ENCODE measurements around the gene DONSON. TPM values are rescaled to one million over a fixed set of nuclear protein-coding genes. Genes with fewer than 3 reads are reported as not detected.
"Not testable (repeated sequence)": the region's sequence is repeated elsewhere in the genome, so short reads cannot be mapped to it uniquely, and the experiment has no call there.

Gene DONSON, protein sequence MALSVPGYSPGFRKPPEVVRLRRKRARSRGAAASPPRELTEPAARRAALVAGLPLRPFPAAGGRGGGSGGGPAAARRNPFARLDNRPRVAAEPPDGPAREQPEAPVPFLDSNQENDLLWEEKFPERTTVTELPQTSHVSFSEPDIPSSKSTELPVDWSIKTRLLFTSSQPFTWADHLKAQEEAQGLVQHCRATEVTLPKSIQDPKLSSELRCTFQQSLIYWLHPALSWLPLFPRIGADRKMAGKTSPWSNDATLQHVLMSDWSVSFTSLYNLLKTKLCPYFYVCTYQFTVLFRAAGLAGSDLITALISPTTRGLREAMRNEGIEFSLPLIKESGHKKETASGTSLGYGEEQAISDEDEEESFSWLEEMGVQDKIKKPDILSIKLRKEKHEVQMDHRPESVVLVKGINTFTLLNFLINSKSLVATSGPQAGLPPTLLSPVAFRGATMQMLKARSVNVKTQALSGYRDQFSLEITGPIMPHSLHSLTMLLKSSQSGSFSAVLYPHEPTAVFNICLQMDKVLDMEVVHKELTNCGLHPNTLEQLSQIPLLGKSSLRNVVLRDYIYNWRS
- polyA plus RNA-seq (2013, experiment 1 of 2), result 22.6 TPM
- 22.2 TPM for polyA plus RNA-seq (2013, experiment 2 of 2)

DNA sequence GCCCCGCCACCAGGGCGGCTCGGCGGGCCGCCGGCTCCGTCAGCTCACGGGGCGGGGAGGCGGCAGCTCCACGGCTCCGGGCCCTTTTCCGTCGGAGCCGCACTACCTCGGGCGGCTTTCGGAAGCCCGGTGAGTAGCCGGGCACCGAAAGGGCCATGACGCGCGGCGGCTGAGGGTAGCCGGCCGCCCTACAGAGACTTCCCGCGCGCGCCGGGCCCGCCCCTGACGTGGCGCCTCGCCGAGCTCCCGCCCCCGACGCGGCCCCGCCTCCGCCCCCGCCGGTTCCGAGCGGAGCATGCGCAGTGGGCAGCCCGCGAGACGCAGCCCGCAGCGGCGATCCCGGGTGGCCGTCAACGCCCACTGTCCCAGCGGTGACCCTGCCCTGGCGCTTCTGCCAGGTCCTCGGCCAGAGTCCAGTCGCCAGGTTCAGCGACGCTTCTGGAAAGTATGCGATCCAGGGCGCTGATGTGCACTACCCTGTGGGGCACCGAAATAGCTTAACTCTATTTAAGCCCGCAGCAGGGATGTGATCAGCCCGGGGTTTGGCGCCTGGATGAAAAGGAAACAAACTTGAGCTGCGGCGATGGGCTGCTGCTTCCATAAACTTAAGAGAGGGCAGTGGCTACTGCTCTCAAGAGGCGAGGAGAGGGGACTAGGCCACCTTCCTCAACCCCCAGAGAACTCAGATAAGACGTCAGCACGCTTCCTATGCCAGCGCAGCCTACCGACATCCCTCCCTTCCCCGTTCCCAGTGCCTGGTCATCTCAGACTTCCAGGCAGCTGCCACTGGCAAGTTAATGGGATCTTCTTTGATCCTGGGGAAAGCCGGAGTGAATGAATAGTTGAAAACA, at the start of gene DONSON:
DONSON (minus strand) TSS at position 200 of the 851 bp plus-strand sequence; CDS start at position 157, 43 bp downstream.
- H3K9ac ChIP-seq (ENCODE audit: low read length), result peak within 1 kb of the TSS; percentile 95
- no peaks in the 10 kb centered on the region for H3K36me3 ChIP-seq (ENCODE audit: control insufficient read depth, insufficient read depth, low read length)
- peak within 1 kb of the TSS; percentile 76 for H3K4ac ChIP-seq (ENCODE audit: low read depth, low read length)
- peak within 1 kb of the TSS; percentile 93 for H3K4me2 ChIP-seq (ENCODE audit: low read length)
- no peak within 1 kb of the TSS for H2AK5ac ChIP-seq (ENCODE audit: low read length)
- peak within 1 kb of the TSS; percentile 81 for H4K8ac ChIP-seq (ENCODE audit: low read depth, low read length)
- WGBS (ENCODE audit: extremely low coverage, insufficient coverage, low lambda C conversion rate), result no CpG with 5 or more reads among the region's 78 CpGs
- no peak within 1 kb of the TSS for H4K5ac ChIP-seq (ENCODE audit: low read length)
- no peak within 1 kb of the TSS for H2BK120ac ChIP-seq (ENCODE audit: low read depth, low read length)
- peak within 1 kb of the TSS; percentile 98 for H3K56ac ChIP-seq (ENCODE audit: low read length)
- H3K4me1 ChIP-seq (ENCODE audit: control insufficient read depth, low read depth, low read length), result peaks cover 2% of the 10 kb centered on the region
- H3K79me2 ChIP-seq (ENCODE audit: control insufficient read depth, insufficient read depth, low read length), result peaks cover 4% of the 10 kb centered on the region
- H2BK15ac ChIP-seq (replicated peaks; ENCODE audit: low read depth), result no peak within 1 kb of the TSS
- H3K18ac ChIP-seq (ENCODE audit: low read length), result peak within 1 kb of the TSS; percentile 94
- H3K27me3 ChIP-seq (ENCODE audit: insufficient read depth, low read length, poor library complexity), result no peaks in the 10 kb centered on the region
- H3K79me1 ChIP-seq (ENCODE audit: low read length), result peaks cover 2% of the 10 kb centered on the region
- no peak within 1 kb of the TSS for H3K23ac ChIP-seq (ENCODE audit: low read length)
- peak within 1 kb of the TSS; percentile 85 for H3K4me3 ChIP-seq (ENCODE audit: low read length)
- H3K27ac ChIP-seq (ENCODE audit: low read depth, low read length), result peak within 1 kb of the TSS; percentile 79
- peak; percentile 88 for DNase-seq
- H2BK5ac ChIP-seq (ENCODE audit: low read length), result no peak within 1 kb of the TSS

DNA sequence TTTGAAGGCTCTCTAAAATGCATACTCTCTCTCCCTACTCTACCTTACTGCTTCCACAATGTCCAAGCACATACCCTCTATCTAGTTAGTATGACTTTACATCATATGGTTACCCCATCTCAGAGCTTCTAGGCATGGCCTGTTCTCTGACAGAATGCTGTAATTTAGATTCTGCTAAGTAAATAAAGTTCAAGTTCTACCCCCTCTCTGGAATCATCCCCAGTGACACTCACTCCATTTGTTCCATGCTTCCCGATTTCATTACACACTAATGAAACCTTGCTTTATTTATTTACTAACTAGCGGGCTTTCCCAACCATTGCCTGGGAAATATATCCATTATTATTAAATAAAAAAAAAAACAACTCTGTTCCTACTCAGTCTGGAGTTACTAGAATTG, 45.8 kb upstream of the DONSON start:
- no peaks in the 10 kb centered on the region for H3K36me3 ChIP-seq (ENCODE audit: control insufficient read depth, insufficient read depth, low read length)
- H3K79me2 ChIP-seq (ENCODE audit: control insufficient read depth, insufficient read depth, low read length), result no peaks in the 10 kb centered on the region
- no peak overlapping the region for H2BK15ac ChIP-seq (replicated peaks; ENCODE audit: low read depth)
- H2BK5ac ChIP-seq (ENCODE audit: low read length), result no peak overlapping the region
- H2AK5ac ChIP-seq (ENCODE audit: low read length), result no peak overlapping the region
- no peak overlapping the region for H3K23ac ChIP-seq (ENCODE audit: low read length)
- no CpG with 5 or more reads among the region's 2 CpGs for WGBS (ENCODE audit: extremely low coverage, insufficient coverage, low lambda C conversion rate)
- H3K56ac ChIP-seq (ENCODE audit: low read length), result no peak overlapping the region
- H3K18ac ChIP-seq (ENCODE audit: low read length), result no peak overlapping the region
- H3K27me3 ChIP-seq (ENCODE audit: insufficient read depth, low read length, poor library complexity), result no peaks in the 10 kb centered on the region
- H4K5ac ChIP-seq (ENCODE audit: low read length), result no peak overlapping the region
- no peak overlapping the region for H3K27ac ChIP-seq (ENCODE audit: low read depth, low read length)
- no peaks in the 10 kb centered on the region for H3K79me1 ChIP-seq (ENCODE audit: low read length)
- no peak overlapping the region for H4K8ac ChIP-seq (ENCODE audit: low read depth, low read length)
- H3K4ac ChIP-seq (ENCODE audit: low read depth, low read length), result no peak overlapping the region
- no peak overlapping the region for H3K9ac ChIP-seq (ENCODE audit: low read length)
- no peak overlapping the region for H3K4me2 ChIP-seq (ENCODE audit: low read length)
- DNase-seq, result no peak
- H3K4me3 ChIP-seq (ENCODE audit: low read length), result no peak overlapping the region
- H2BK120ac ChIP-seq (ENCODE audit: low read depth, low read length), result no peak overlapping the region
- H3K4me1 ChIP-seq (ENCODE audit: control insufficient read depth, low read depth, low read length), result no peaks in the 10 kb centered on the region

DNA sequence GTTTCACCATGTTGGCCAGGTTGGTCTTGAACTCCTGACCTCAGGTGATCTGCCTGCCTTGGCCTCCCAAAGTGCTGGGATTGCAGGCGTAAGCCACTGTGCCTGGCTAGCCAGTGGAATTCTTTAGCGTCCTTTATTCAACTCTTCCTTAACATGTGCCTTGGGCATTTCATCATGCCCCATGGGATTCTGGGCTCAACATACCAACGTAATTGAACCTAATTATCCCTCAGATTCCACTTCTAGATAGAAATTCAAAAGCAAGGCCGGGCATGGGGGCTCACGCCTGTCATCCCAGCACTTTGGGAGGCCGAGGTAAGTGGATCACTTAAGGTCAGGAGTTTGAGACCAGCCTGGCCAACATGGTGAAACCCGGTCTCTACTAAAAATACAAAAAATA, 37.7 kb upstream of the DONSON start:
- H3K18ac ChIP-seq (ENCODE audit: low read length); H2BK5ac ChIP-seq (ENCODE audit: low read length); H3K27me3 ChIP-seq (ENCODE audit: insufficient read depth, low read length, poor library complexity); H3K23ac ChIP-seq (ENCODE audit: low read length); H3K9ac ChIP-seq (ENCODE audit: low read length); H3K4me3 ChIP-seq (ENCODE audit: low read length); H3K36me3 ChIP-seq (ENCODE audit: control insufficient read depth, insufficient read depth, low read length); H3K4me2 ChIP-seq (ENCODE audit: low read length); H2BK15ac ChIP-seq (replicated peaks; ENCODE audit: low read depth); H3K56ac ChIP-seq (ENCODE audit: low read length); H4K5ac ChIP-seq (ENCODE audit: low read length); H2AK5ac ChIP-seq (ENCODE audit: low read length); H3K79me1 ChIP-seq (ENCODE audit: low read length); H3K4me1 ChIP-seq (ENCODE audit: control insufficient read depth, low read depth, low read length); H3K4ac ChIP-seq (ENCODE audit: low read depth, low read length); H2BK120ac ChIP-seq (ENCODE audit: low read depth, low read length); H4K8ac ChIP-seq (ENCODE audit: low read depth, low read length); H3K79me2 ChIP-seq (ENCODE audit: control insufficient read depth, insufficient read depth, low read length); H3K27ac ChIP-seq (ENCODE audit: low read depth, low read length): not testable (repeated sequence)
- no CpG with 5 or more reads among the region's 7 CpGs for WGBS (ENCODE audit: extremely low coverage, insufficient coverage, low lambda C conversion rate)
- DNase-seq, result peak; percentile 60

DNA sequence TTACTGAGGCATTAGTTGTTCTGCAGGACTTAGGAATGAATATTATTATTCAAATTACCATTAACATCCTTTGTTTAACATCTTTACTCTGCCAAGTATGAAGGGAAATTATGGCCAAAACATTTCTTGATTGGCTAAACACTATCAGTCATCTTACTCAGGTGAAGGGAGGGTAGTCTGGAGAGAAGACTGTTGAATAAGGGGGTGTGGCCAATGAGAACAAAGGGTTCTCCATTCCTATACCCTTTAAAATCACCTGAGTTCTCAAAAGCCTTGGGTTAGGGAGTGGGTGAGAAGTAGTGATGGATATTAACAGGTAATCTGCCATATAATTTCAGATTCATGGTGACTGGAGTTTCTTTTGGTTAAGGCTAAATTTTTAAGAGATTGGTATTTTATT, 33.8 kb upstream of the DONSON start:
- Histone ChIP-seq H3K4me3 (ENCODE audit: low read length) (no peak overlapping the region), H2BK120ac (ENCODE audit: low read depth, low read length) (no peak overlapping the region), H3K4me1 (ENCODE audit: control insufficient read depth, low read depth, low read length) (no peaks in the 10 kb centered on the region), H4K5ac (ENCODE audit: low read length) (no peak overlapping the region), H2AK5ac (ENCODE audit: low read length) (no peak overlapping the region), H3K18ac (ENCODE audit: low read length) (no peak overlapping the region), H3K56ac (ENCODE audit: low read length) (no peak overlapping the region), H2BK15ac (replicated peaks; ENCODE audit: low read depth) (no peak overlapping the region), H3K27ac (ENCODE audit: low read depth, low read length) (no peak overlapping the region), H3K23ac (ENCODE audit: low read length) (no peak overlapping the region), H3K4me2 (ENCODE audit: low read length) (no peak overlapping the region), H4K8ac (ENCODE audit: low read depth, low read length) (no peak overlapping the region), H3K9ac (ENCODE audit: low read length) (no peak overlapping the region), H3K27me3 (ENCODE audit: insufficient read depth, low read length, poor library complexity) (no peaks in the 10 kb centered on the region), H3K4ac (ENCODE audit: low read depth, low read length) (no peak overlapping the region), H3K79me1 (ENCODE audit: low read length) (no peaks in the 10 kb centered on the region), H3K36me3 (ENCODE audit: control insufficient read depth, insufficient read depth, low read length) (no peaks in the 10 kb centered on the region), H3K79me2 (ENCODE audit: control insufficient read depth, insufficient read depth, low read length) (no peaks in the 10 kb centered on the region), H2BK5ac (ENCODE audit: low read length) (no peak overlapping the region)
- DNase-seq, result peak; percentile 16

DNA sequence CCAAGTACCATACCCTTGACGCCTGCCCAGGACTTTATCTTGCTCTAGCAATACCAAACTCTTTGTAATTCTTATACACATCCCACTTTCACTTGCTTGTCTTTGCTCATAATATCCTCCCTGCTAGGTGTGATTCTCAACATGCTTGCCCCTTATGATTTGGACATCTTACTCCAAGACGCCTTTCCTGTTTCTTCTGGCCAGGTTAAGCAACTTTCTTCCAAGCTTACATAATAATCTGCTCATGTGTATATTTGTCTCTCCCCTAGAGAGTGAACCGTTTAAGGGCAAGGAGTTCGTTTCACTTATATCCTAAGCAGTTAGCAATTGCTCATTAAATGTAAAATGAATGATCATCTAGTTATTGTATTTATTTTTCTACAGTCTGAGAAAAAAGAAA, 31.2 kb upstream of the DONSON start:
- no peaks in the 10 kb centered on the region for H3K27me3 ChIP-seq (ENCODE audit: insufficient read depth, low read length, poor library complexity)
- no peaks in the 10 kb centered on the region for H3K4me1 ChIP-seq (ENCODE audit: control insufficient read depth, low read depth, low read length)
- no CpG with 5 or more reads among the region's 4 CpGs for WGBS (ENCODE audit: extremely low coverage, insufficient coverage, low lambda C conversion rate)
- H3K56ac ChIP-seq (ENCODE audit: low read length), result no peak overlapping the region
- no peak overlapping the region for H2AK5ac ChIP-seq (ENCODE audit: low read length)
- H3K4me3 ChIP-seq (ENCODE audit: low read length), result no peak overlapping the region
- H3K79me2 ChIP-seq (ENCODE audit: control insufficient read depth, insufficient read depth, low read length), result no peaks in the 10 kb centered on the region
- no peak overlapping the region for H4K8ac ChIP-seq (ENCODE audit: low read depth, low read length)
- no peak for DNase-seq
- no peaks in the 10 kb centered on the region for H3K36me3 ChIP-seq (ENCODE audit: control insufficient read depth, insufficient read depth, low read length)
- no peak overlapping the region for H3K4ac ChIP-seq (ENCODE audit: low read depth, low read length)
- H3K18ac ChIP-seq (ENCODE audit: low read length), result no peak overlapping the region
- H4K5ac ChIP-seq (ENCODE audit: low read length), result no peak overlapping the region
- H3K27ac ChIP-seq (ENCODE audit: low read depth, low read length), result no peak overlapping the region
- no peak overlapping the region for H3K23ac ChIP-seq (ENCODE audit: low read length)
- H2BK5ac ChIP-seq (ENCODE audit: low read length), result no peak overlapping the region
- no peak overlapping the region for H3K9ac ChIP-seq (ENCODE audit: low read length)
- no peak overlapping the region for H2BK120ac ChIP-seq (ENCODE audit: low read depth, low read length)
- H2BK15ac ChIP-seq (replicated peaks; ENCODE audit: low read depth), result no peak overlapping the region
- no peaks in the 10 kb centered on the region for H3K79me1 ChIP-seq (ENCODE audit: low read length)
- no peak overlapping the region for H3K4me2 ChIP-seq (ENCODE audit: low read length)

Measured in mesendoderm (in vitro differentiated cells).